ENCODE data around the gene MGAT4A.

The MGAT4A gene

GRCh38 chr2:98706591-98706990 is 24.3 kb downstream of the MGAT4A start:
- H3K9ac ChIP-seq (ENCODE audit: low read length): no peak overlapping the region
- H3K27ac ChIP-seq (ENCODE audit: low read depth, low read length, poor library complexity, severe bottlenecking): no peak overlapping the region
- no peaks in the 10 kb centered on the region for H3F3A ChIP-seq (ENCODE audit: insufficient read depth, low read length)
- H3K27me3 ChIP-seq (ENCODE audit: insufficient read depth, low read length): no peaks in the 10 kb centered on the region
- TF ChIP-seq EZH2 (IDR thresholded peaks at IDR 0.05; ENCODE audit: borderline replicate concordance, low read length) (no peak), CTCF (IDR thresholded peaks at IDR 0.05; ENCODE audit: low read length) (no peak)
- no peaks in the 10 kb centered on the region for H3K9me3 ChIP-seq (ENCODE audit: low read length)
- H3K4me1 ChIP-seq (ENCODE audit: insufficient read depth, low read length, severe bottlenecking): no peaks in the 10 kb centered on the region
- H3K4me3 ChIP-seq (ENCODE audit: low read depth, low read length, poor library complexity, severe bottlenecking): no peak overlapping the region
- no peaks in the 10 kb centered on the region for H4K20me1 ChIP-seq (ENCODE audit: insufficient read depth, low read length)
- H3K4me2 ChIP-seq (ENCODE audit: low read length): no peak overlapping the region
- no peaks in the 10 kb centered on the region for H3K36me3 ChIP-seq (ENCODE audit: insufficient read depth, low read length)
- H3K79me2 ChIP-seq (ENCODE audit: insufficient read depth, low read length): no peaks in the 10 kb centered on the region
- H2AFZ ChIP-seq (ENCODE audit: low read length): no peak overlapping the region
- H3K9me2 ChIP-seq (ENCODE audit: low read depth, low read length): no peaks in the 10 kb centered on the region

- no peaks in the 10 kb centered on the region for H3F3A ChIP-seq (ENCODE audit: insufficient read depth, low read length)
- H3K4me2 ChIP-seq (ENCODE audit: low read length): no peak overlapping the region
- H3K9ac ChIP-seq (ENCODE audit: low read length): no peak overlapping the region
- TF ChIP-seq CTCF (IDR thresholded peaks at IDR 0.05; ENCODE audit: low read length) (no peak), EZH2 (IDR thresholded peaks at IDR 0.05; ENCODE audit: borderline replicate concordance, low read length) (no peak)
- H2AFZ ChIP-seq (ENCODE audit: low read length): no peak overlapping the region
- no peaks in the 10 kb centered on the region for H3K79me2 ChIP-seq (ENCODE audit: insufficient read depth, low read length)
- no peaks in the 10 kb centered on the region for H3K36me3 ChIP-seq (ENCODE audit: insufficient read depth, low read length)
- no peaks in the 10 kb centered on the region for H3K9me2 ChIP-seq (ENCODE audit: low read depth, low read length)
- no peaks in the 10 kb centered on the region for H3K4me1 ChIP-seq (ENCODE audit: insufficient read depth, low read length, severe bottlenecking)
- H4K20me1 ChIP-seq (ENCODE audit: insufficient read depth, low read length): no peaks in the 10 kb centered on the region
- H3K27me3 ChIP-seq (ENCODE audit: insufficient read depth, low read length): no peaks in the 10 kb centered on the region
- H3K4me3 ChIP-seq (ENCODE audit: low read depth, low read length, poor library complexity, severe bottlenecking): no peak overlapping the region
- H3K27ac ChIP-seq (ENCODE audit: low read depth, low read length, poor library complexity, severe bottlenecking): no peak overlapping the region
- H3K9me3 ChIP-seq (ENCODE audit: low read length): no peaks in the 10 kb centered on the region
Measured at GRCh38 chr2:98705333-98705617, 25.7 kb downstream of the MGAT4A start.

- H3K9ac ChIP-seq (ENCODE audit: low read length): no peak overlapping the region
Measured at GRCh38 chr2:98704499-98705332, 26.2 kb downstream of the MGAT4A start.

More at GRCh38 chr2:98704499-98705332, 26.2 kb downstream of the MGAT4A start:
- Histone ChIP-seq H3K9me2 (ENCODE audit: low read depth, low read length) (no peaks in the 10 kb centered on the region), H3K27me3 (ENCODE audit: insufficient read depth, low read length) (no peaks in the 10 kb centered on the region), H3K36me3 (ENCODE audit: insufficient read depth, low read length) (no peaks in the 10 kb centered on the region), H2AFZ (ENCODE audit: low read length) (no peak overlapping the region), H3K27ac (ENCODE audit: low read depth, low read length, poor library complexity, severe bottlenecking) (no peak overlapping the region), H3K4me2 (ENCODE audit: low read length) (no peak overlapping the region), H4K20me1 (ENCODE audit: insufficient read depth, low read length) (no peaks in the 10 kb centered on the region), H3F3A (ENCODE audit: insufficient read depth, low read length) (no peaks in the 10 kb centered on the region), H3K4me1 (ENCODE audit: insufficient read depth, low read length, severe bottlenecking) (no peaks in the 10 kb centered on the region), H3K9me3 (ENCODE audit: low read length) (no peaks in the 10 kb centered on the region), H3K4me3 (ENCODE audit: low read depth, low read length, poor library complexity, severe bottlenecking) (no peak overlapping the region), H3K79me2 (ENCODE audit: insufficient read depth, low read length) (no peaks in the 10 kb centered on the region)
- no peak for TF ChIP-seq CTCF (IDR thresholded peaks at IDR 0.05; ENCODE audit: low read length)
- no peak for TF ChIP-seq EZH2 (IDR thresholded peaks at IDR 0.05; ENCODE audit: borderline replicate concordance, low read length)
